Loucy (cell line): ENCODE measurements around the gene NALCN.

Experiments
- EZH2phosphoT487 ChIP-seq: fragments of 200-600 bp; IDR thresholded peaks from 2 replicates; pipeline ENCODE4 v1.6.1; 2018; ENCODE audit warnings: antibody characterized with exemption, mild to moderate bottlenecking, moderate library complexity, borderline replicate concordance
- TF ChIP-seq, protein P1 (sequence below): fragments of 200-600 bp; sonication (generic); conservative IDR thresholded peaks from 2 replicates; pipeline ENCODE4 v1.5.1; 2014; ENCODE audit warnings: mild to moderate bottlenecking, antibody characterized with exemption, low read length

DNA sequence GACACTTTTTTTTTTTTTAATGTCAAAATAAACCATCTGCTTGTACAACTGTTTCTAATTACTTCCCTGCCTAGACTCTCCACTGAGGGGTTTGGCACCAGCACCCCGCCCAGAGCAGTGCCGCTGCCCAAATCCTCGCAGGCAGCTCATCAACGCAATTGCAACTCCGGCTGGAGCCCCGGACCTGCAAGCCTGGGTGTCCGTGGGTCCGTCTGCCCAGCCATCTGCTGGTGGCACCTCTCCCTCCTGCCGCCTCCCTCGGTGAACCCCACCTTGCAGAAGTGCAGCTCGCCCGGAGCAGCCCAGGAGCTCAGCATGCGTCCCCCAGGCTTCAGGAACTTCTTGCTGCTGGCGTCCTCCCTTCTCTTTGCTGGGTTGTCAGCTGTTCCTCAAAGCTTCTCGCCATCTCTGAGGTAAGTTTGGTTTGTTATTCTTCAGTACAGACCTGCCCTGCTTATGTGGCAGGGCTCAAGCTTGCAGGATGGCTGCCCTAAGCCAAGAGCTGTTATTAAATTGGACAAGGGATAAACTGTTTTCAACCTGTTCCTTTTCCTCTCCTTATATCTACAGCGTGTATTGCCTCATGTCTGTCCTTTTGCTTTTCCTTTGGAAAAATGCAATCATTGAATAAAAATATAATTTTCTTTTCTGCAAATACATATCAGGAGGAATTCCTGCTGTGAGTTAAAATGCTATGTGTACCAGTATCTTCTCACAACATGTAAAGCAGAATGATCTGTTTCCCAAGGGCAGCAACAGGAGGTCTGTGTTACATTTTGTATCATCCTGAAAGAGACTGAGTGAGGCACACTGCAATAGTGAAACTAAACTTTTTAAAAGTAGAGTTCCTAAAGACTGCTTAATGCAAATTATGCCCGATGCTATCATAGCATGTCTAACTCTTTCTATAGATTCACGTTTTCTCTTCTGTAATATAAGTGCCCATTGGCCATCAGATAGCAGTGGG lies 36.5 kb upstream of the NALCN start, which contains the start of gene ITGBL1:
- TF ChIP-seq, protein P1, sequence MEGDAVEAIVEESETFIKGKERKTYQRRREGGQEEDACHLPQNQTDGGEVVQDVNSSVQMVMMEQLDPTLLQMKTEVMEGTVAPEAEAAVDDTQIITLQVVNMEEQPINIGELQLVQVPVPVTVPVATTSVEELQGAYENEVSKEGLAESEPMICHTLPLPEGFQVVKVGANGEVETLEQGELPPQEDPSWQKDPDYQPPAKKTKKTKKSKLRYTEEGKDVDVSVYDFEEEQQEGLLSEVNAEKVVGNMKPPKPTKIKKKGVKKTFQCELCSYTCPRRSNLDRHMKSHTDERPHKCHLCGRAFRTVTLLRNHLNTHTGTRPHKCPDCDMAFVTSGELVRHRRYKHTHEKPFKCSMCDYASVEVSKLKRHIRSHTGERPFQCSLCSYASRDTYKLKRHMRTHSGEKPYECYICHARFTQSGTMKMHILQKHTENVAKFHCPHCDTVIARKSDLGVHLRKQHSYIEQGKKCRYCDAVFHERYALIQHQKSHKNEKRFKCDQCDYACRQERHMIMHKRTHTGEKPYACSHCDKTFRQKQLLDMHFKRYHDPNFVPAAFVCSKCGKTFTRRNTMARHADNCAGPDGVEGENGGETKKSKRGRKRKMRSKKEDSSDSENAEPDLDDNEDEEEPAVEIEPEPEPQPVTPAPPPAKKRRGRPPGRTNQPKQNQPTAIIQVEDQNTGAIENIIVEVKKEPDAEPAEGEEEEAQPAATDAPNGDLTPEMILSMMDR: no peak
- TF ChIP-seq EZH2phosphoT487: no peak
